GM12865 (cell line): ENCODE results near the gene CH25H.

Experiments used
- DNase-seq: peaks from one replicate; pipeline ENCODE4 v3.0.0; 2010; ENCODE audit warnings: low read depth
- H3K4me3 ChIP-seq: 2 replicates; pipeline ENCODE4 v1.5.1; 2011; ENCODE audit warnings: mild to moderate bottlenecking, low read depth, low read length, control low read depth
- TF ChIP-seq, protein P1 (sequence below): IDR thresholded peaks from 2 replicates; pipeline ENCODE4 v1.5.1; 2011; ENCODE audit warnings: low read length, control low read depth, low read depth, inconsistent platforms; ENCODE audit not compliant: insufficient read depth; ENCODE audit errors: missing control alignments

The CH25H gene

GRCh38 chr10:89209718-89210117 lies 2.6 kb upstream of the CH25H start:
- TF ChIP-seq, protein P1, sequence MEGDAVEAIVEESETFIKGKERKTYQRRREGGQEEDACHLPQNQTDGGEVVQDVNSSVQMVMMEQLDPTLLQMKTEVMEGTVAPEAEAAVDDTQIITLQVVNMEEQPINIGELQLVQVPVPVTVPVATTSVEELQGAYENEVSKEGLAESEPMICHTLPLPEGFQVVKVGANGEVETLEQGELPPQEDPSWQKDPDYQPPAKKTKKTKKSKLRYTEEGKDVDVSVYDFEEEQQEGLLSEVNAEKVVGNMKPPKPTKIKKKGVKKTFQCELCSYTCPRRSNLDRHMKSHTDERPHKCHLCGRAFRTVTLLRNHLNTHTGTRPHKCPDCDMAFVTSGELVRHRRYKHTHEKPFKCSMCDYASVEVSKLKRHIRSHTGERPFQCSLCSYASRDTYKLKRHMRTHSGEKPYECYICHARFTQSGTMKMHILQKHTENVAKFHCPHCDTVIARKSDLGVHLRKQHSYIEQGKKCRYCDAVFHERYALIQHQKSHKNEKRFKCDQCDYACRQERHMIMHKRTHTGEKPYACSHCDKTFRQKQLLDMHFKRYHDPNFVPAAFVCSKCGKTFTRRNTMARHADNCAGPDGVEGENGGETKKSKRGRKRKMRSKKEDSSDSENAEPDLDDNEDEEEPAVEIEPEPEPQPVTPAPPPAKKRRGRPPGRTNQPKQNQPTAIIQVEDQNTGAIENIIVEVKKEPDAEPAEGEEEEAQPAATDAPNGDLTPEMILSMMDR = no peak
- peak; percentile 17 for DNase-seq

DNA sequence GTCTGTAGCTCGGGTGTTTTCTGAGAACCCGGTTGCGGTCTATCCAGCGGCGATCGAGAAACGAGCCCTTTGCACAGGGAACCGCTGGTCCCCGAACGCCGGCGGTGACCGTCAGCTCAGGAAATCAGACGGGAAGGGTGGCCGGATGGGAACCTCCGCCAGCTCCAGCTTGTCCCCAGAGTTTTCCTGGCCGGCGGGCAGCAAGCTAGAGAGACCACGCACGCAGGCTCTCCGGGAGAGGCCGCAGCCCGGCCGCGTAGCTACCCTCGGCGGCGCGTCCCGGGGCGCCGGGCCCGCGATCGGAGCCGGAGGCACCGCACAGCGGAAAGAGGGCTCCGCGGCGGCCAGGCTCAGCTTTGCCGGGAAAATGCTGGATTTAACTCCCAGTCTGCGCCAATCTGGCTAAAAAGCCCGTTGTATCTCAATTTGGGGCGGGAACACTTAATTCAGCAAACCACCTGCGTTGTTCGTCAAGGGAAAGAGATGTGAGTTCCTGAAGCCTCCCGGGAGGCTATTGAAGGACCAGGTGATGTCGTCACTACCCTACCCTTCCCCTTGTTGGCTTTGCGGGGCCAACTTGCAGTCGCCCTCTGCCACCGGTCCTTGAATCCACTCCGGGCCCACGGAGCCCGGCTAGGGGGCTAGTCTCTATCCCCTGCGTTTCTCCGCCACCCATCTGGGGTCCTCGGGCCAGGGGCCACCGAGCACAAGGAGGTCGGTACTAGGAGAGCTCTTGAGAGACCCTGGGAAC lies 859 bp upstream of the CH25H start:
- H3K4me3 ChIP-seq = peak overlapping the region; percentile 47
- peak; percentile 5 for DNase-seq
- TF ChIP-seq, protein P1 = no peak

More at GRCh38 chr10:89209718-89210117, 2.6 kb upstream of the CH25H start:
- no peak overlapping the region for H3K4me3 ChIP-seq

- DNase-seq = no peak
Observed at GRCh38 chr10:89206402-89207180, 526 bp downstream of the CH25H start.

GRCh38 chr10:89204621-89205185 lies 2.4 kb downstream of the CH25H start:
- H3K4me3 ChIP-seq = no peak overlapping the region
- DNase-seq = no peak
- TF ChIP-seq, protein P1 = no peak

More at GRCh38 chr10:89206402-89207180, 526 bp downstream of the CH25H start:
- TF ChIP-seq, protein P1 = no peak
- no peak overlapping the region for H3K4me3 ChIP-seq

GRCh38 chr10:89203237-89203636 lies 3.9 kb downstream of the CH25H start:
- no peak for DNase-seq
- TF ChIP-seq, protein P1 = no peak
- no peak overlapping the region for H3K4me3 ChIP-seq

DNA sequence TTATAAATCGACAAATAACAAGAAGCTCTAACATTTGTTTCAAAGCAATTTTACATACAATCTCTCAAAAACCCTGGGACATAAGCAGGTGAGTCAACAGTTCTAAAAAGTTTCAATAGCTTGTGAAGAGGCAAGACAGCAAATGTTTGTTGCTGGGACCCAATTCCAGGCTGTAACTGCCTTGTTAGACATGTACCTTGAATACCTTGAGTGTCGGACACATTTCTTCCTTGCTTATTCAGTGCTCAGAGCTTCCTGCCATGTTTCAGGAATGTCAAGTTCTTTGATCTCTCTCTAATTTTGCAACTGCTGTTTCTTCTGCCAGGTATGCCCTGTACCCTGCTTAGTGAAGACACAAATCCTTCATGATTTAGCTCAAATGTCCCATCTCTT lies 5.1 kb downstream of the CH25H start:
- TF ChIP-seq, protein P1 = no peak
- no peak for DNase-seq
- no peak overlapping the region for H3K4me3 ChIP-seq
